HEK293T (cell line): Measurements from ENCODE around the gene ROR1.

ENCODE experiments used
- BHLHE40 ChIP-seq: fragments of 450-650 bp; IDR thresholded peaks from 2 replicates; pipeline ENCODE4 v1.6.1; 2016; ENCODE audit warnings: mild to moderate bottlenecking, moderate library complexity, borderline replicate concordance
- FOXA1 ChIP-seq: fragments of 450-650 bp; IDR thresholded peaks from 2 replicates; pipeline ENCODE4 v1.6.1; 2016; ENCODE audit warnings: mild to moderate bottlenecking
- FOXK2 ChIP-seq: fragments of 450-650 bp; IDR thresholded peaks from 2 replicates; pipeline ENCODE4 v1.6.1; 2016; ENCODE audit warnings: mild to moderate bottlenecking
- HDGF ChIP-seq: fragments of 450-650 bp; IDR thresholded peaks from 2 replicates; pipeline ENCODE4 v1.6.1; 2017; ENCODE audit warnings: antibody characterized with exemption, borderline replicate concordance
- NFRKB ChIP-seq: fragments of 450-650 bp; IDR thresholded peaks from 2 replicates; pipeline ENCODE4 v1.6.1; 2016; ENCODE audit warnings: mild to moderate bottlenecking, moderate library complexity
- PKNOX1 ChIP-seq: fragments of 450-650 bp; IDR thresholded peaks from 2 replicates; pipeline ENCODE4 v1.6.1; 2016
- ZNF384 ChIP-seq: fragments of 450-650 bp; IDR thresholded peaks from 2 replicates; pipeline ENCODE4 v1.6.1; 2016

GRCh38 chr1:63940440-63940839, 166.6 kb downstream of the ROR1 start:
- TF ChIP-seq BHLHE40 = no peak
- no peak for TF ChIP-seq ZNF384
- no peak for TF ChIP-seq FOXA1
- no peak for TF ChIP-seq FOXK2
- TF ChIP-seq PKNOX1 = no peak
- TF ChIP-seq NFRKB = no peak
- TF ChIP-seq HDGF = no peak
